ENCODE results near the gene C2CD4D.

- TF ChIP-seq CTCF (IDR thresholded peaks at IDR 0.05) = no peak
- no peak for TF ChIP-seq POLR2A (IDR thresholded peaks at IDR 0.05)
Measured at GRCh38 chr1:151811181-151811580, 28.4 kb downstream of the C2CD4D start.

All from uterus (tissue), 2 donors.